Osteocyte (in vitro differentiated cells): Measurements from ENCODE around the gene FOXD3. TPM values are rescaled to one million over a fixed set of nuclear protein-coding genes. Genes with fewer than 3 reads are reported as not detected.

Experiments
- DNase-seq: peaks from one replicate; pipeline ENCODE4 v3.0.0; 2021; ENCODE audit warnings: mixed read lengths; ENCODE audit not compliant: unreplicated experiment; ENCODE audit errors: extremely low spot score
- H3K27ac Mint-ChIP-seq: one replicate; pipeline ENCODE4 v1.8.0; 2021; ENCODE audit warnings: mild to moderate bottlenecking, mixed read lengths; ENCODE audit not compliant: unreplicated experiment
- H3K27me3 Mint-ChIP-seq: one replicate; pipeline ENCODE4 v1.8.0; 2021; ENCODE audit warnings: mixed read lengths; ENCODE audit not compliant: unreplicated experiment
- H3K36me3 Mint-ChIP-seq: one replicate; pipeline ENCODE4 v1.8.0; 2021; ENCODE audit warnings: mixed read lengths; ENCODE audit not compliant: unreplicated experiment
- H3K4me1 Mint-ChIP-seq: one replicate; pipeline ENCODE4 v1.8.0; 2021; ENCODE audit warnings: mixed read lengths; ENCODE audit not compliant: unreplicated experiment
- H3K4me3 Mint-ChIP-seq: one replicate; pipeline ENCODE4 v1.8.0; 2021; ENCODE audit warnings: mild to moderate bottlenecking, moderate library complexity, mixed read lengths; ENCODE audit not compliant: unreplicated experiment
- H3K9me3 Mint-ChIP-seq: one replicate; pipeline ENCODE4 v1.8.0; 2021; ENCODE audit warnings: mixed read lengths; ENCODE audit not compliant: unreplicated experiment
- total RNA-seq: library from RNA; stranded (reverse); gene quantifications from 2 replicates; pipeline ENCODE4 v1.2.1, GENCODE V29; 2021
- TF ChIP-seq, protein P1 (sequence below): fragments of 200-600 bp; sonication (generic); IDR thresholded peaks from 2 replicates; pipeline ENCODE4 v1.5.0; 2021; ENCODE audit warnings: antibody characterized with exemption, mild to moderate bottlenecking, moderate library complexity

Gene FOXD3
- total RNA-seq, 1 donor from 2014 or later = not detected

GRCh38 chr1:63328122-63328521, 5.8 kb downstream of the FOXD3 start:
- no peaks in the 10 kb centered on the region for H3K9me3 Mint-ChIP-seq
- no peak for DNase-seq
- peaks cover 14% of the 10 kb centered on the region for H3K4me1 Mint-ChIP-seq
- H3K4me3 Mint-ChIP-seq = no peak overlapping the region
- no peaks in the 10 kb centered on the region for H3K36me3 Mint-ChIP-seq
- peaks cover 79% of the 10 kb centered on the region for H3K27me3 Mint-ChIP-seq
- TF ChIP-seq, protein P1, sequence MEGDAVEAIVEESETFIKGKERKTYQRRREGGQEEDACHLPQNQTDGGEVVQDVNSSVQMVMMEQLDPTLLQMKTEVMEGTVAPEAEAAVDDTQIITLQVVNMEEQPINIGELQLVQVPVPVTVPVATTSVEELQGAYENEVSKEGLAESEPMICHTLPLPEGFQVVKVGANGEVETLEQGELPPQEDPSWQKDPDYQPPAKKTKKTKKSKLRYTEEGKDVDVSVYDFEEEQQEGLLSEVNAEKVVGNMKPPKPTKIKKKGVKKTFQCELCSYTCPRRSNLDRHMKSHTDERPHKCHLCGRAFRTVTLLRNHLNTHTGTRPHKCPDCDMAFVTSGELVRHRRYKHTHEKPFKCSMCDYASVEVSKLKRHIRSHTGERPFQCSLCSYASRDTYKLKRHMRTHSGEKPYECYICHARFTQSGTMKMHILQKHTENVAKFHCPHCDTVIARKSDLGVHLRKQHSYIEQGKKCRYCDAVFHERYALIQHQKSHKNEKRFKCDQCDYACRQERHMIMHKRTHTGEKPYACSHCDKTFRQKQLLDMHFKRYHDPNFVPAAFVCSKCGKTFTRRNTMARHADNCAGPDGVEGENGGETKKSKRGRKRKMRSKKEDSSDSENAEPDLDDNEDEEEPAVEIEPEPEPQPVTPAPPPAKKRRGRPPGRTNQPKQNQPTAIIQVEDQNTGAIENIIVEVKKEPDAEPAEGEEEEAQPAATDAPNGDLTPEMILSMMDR = no peak
- no peak overlapping the region for H3K27ac Mint-ChIP-seq

GRCh38 chr1:63328781-63329180, 6.4 kb downstream of the FOXD3 start:
- TF ChIP-seq, protein P1 = no peak
- Mint-ChIP-seq H3K9me3 (no peaks in the 10 kb centered on the region), H3K4me3 (no peak overlapping the region), H3K27me3 (peaks cover 83% of the 10 kb centered on the region), H3K4me1 (peaks cover 11% of the 10 kb centered on the region), H3K27ac (no peak overlapping the region), H3K36me3 (no peaks in the 10 kb centered on the region)
- no peak for DNase-seq

DNA sequence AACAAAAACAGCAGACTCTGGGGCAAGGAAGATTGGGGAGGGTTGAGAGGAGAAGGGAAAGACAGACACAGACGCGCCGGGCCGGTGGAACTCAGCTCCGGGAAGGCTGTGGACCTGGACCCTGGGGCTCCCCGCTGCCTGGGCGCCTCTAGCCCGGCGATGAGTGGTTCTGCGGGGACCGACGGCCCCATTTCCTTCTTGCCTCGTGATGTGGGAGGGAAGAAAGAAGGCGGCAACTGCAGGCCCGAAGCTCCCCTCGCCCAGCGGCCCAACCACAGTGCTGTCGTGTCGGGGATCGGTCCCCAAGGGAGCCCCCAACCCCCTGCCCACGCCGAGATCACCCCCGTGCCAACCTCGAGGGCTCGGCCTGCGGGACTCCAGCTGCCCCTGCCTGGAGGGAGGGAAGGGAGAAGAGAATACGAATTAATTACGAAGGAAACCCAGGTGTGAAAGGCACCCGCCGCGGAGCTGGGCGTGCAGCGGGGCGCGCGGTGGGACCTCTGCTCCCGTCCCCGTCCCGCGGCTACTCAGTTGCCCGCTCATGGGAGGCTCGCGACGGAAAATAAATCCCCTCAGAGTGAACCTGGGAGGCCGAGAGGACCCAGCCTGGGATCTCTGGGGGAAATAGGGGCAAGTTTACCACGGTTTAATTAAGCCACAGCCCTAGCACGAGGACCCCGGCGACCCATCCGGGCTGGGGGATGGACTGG, 7.4 kb downstream of the FOXD3 start:
- H3K27me3 Mint-ChIP-seq = peaks cover 87% of the 10 kb centered on the region
- TF ChIP-seq, protein P1 = no peak
- H3K9me3 Mint-ChIP-seq = no peaks in the 10 kb centered on the region
- H3K4me3 Mint-ChIP-seq = no peak overlapping the region
- peaks cover 8% of the 10 kb centered on the region for H3K4me1 Mint-ChIP-seq
- no peak for DNase-seq
- no peaks in the 10 kb centered on the region for H3K36me3 Mint-ChIP-seq
- no peak overlapping the region for H3K27ac Mint-ChIP-seq

- H3K36me3 Mint-ChIP-seq = no peaks in the 10 kb centered on the region
- TF ChIP-seq, protein P1 = no peak
- H3K4me3 Mint-ChIP-seq = no peak overlapping the region
- no peak for DNase-seq
- peaks cover 8% of the 10 kb centered on the region for H3K4me1 Mint-ChIP-seq
- H3K9me3 Mint-ChIP-seq = no peaks in the 10 kb centered on the region
- peaks cover 88% of the 10 kb centered on the region for H3K27me3 Mint-ChIP-seq
- no peak overlapping the region for H3K27ac Mint-ChIP-seq
Observed at GRCh38 chr1:63330331-63330916, 8.1 kb downstream of the FOXD3 start.

GRCh38 chr1:63342402-63342801, 20.0 kb downstream of the FOXD3 start:
- H3K27ac Mint-ChIP-seq = no peak overlapping the region
- H3K9me3 Mint-ChIP-seq = no peaks in the 10 kb centered on the region
- no peaks in the 10 kb centered on the region for H3K36me3 Mint-ChIP-seq
- H3K27me3 Mint-ChIP-seq = peaks cover 29% of the 10 kb centered on the region
- no peak overlapping the region for H3K4me3 Mint-ChIP-seq
- DNase-seq = no peak
- H3K4me1 Mint-ChIP-seq = no peaks in the 10 kb centered on the region
- TF ChIP-seq, protein P1 = no peak
